AG04450 (cell line): ENCODE data around the gene TEX261. TPM values are rescaled to one million over a fixed set of nuclear protein-coding genes. Genes with fewer than 3 reads are reported as not detected.

Experiments
- CTCF ChIA-PET: fragments of 300-600, 350-600 bp; formaldehyde crosslinking; extraction: SDS; loops from one replicate; lab custom pipeline; 2022; ENCODE audit warnings: antibody characterized with exemption, inconsistent platforms; lab: Charles Lee
- POLR2A ChIA-PET: fragments of 350-600 bp; formaldehyde crosslinking; extraction: SDS; loops from one replicate; lab custom pipeline; 2021; ENCODE audit warnings: antibody characterized with exemption, inconsistent platforms; lab: Yijun Ruan, JAX
- DNase-seq: peaks from one replicate; pipeline ENCODE4 v3.0.0-alpha.2; 2011; ENCODE audit warnings: low read depth, low spot score
- H3K27ac ChIP-seq: one replicate; pipeline ENCODE4 v1.5.1; 2012; ENCODE audit warnings: low read depth, low read length, control low read depth
- H3K27me3 ChIP-seq: one replicate; pipeline ENCODE4 v1.6.0; 2012; ENCODE audit warnings: low read length; ENCODE audit not compliant: control insufficient read depth, insufficient read depth
- H3K4me3 ChIP-seq: 2 replicates; pipeline ENCODE4 v1.5.1; 2011; ENCODE audit warnings: mild to moderate bottlenecking, low read depth, low read length, control low read depth
- H3K9me3 ChIP-seq: 2 replicates; pipeline ENCODE4 v1.5.1; 2012; ENCODE audit warnings: low read length; ENCODE audit not compliant: control insufficient read depth, insufficient read depth
- polyA plus RNA-seq: library from polyadenylated mRNA; depleted of rRNA; stranded (reverse); fragments of >200 nt; gene quantifications from 2 replicates; pipeline ENCODE4 v1.2.3, GENCODE V29; 2011
- TF ChIP-seq, protein P1 (sequence below): IDR thresholded peaks from 2 replicates; pipeline ENCODE4 v1.5.1; 2011; ENCODE audit warnings: low read depth, low read length, control low read depth, inconsistent platforms

TEX261 gene
- polyA plus RNA-seq, 1 experiment: 106 TPM

DNA sequence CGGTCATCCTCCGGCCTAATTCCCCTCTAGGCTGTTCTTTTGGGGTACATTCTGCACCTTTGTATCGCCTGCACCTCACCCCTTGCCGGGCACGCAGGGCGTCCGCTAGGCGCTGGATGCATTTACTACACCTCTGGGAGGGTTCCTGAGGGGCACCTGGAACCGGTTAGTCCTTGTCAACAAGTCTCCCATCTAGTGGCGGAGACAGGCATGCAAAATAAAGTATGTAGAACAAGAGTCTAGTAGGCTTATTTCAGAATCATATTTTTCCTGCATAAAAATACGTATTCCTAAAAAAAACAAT is 705 bp upstream of the TEX261 start:
- Histone ChIP-seq H3K4me3 (peak overlapping the region; percentile 78), H3K9me3 (no peaks in the 10 kb centered on the region; the same call in 1 of the 2 replicates), H3K27ac (no peak overlapping the region), H3K27me3 (no peaks in the 10 kb centered on the region)
- ChIA-PET CTCF (no interaction called here), POLR2A (no interaction called here)
- no peak for DNase-seq
- TF ChIP-seq, protein P1, sequence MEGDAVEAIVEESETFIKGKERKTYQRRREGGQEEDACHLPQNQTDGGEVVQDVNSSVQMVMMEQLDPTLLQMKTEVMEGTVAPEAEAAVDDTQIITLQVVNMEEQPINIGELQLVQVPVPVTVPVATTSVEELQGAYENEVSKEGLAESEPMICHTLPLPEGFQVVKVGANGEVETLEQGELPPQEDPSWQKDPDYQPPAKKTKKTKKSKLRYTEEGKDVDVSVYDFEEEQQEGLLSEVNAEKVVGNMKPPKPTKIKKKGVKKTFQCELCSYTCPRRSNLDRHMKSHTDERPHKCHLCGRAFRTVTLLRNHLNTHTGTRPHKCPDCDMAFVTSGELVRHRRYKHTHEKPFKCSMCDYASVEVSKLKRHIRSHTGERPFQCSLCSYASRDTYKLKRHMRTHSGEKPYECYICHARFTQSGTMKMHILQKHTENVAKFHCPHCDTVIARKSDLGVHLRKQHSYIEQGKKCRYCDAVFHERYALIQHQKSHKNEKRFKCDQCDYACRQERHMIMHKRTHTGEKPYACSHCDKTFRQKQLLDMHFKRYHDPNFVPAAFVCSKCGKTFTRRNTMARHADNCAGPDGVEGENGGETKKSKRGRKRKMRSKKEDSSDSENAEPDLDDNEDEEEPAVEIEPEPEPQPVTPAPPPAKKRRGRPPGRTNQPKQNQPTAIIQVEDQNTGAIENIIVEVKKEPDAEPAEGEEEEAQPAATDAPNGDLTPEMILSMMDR: peak; percentile 38; the same call in 1 of the 2 replicates

DNA sequence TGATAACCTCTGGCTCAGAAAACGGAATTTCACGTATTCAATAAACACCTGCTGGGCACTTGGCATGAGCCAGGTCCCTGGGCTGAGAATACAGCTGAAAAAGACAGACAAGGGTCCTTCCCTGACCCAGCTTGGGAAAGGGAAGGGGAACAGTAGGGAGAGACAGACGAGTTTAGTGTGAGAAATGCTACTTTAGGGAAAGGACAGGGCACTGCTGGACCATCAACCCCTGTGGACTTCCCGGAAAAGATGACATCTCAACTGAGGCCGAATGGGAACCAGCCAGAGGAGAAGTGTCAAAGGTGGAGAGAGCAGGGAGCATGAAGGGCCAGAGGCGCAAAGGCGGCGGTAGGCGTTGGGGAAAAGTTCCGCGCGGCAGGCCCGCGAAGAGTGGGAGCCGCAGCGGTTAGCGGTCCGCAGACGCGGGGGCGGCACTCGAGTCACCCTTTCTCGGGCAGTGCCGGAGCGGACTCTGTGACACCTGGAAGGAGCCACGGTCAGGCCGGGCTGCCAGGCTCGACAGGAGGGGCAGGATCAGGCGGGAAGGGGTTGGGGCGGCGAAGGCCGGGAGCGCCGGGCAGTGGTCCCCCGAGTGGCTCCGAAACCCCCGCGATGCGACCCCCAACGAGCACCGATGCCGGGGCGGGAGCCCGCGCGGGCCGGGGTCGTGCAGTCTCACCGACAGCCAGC is 519 bp downstream of the TEX261 start:
- peak overlapping the region; percentile 78 for H3K4me3 ChIP-seq
- ChIA-PET CTCF (no interaction called here), POLR2A (interaction anchor here (1.5 kb wide), 1 partner anchor 10 kb away, joined by 3 read pairs; no protein-coding TSS in a partner anchor)
- no peaks in the 10 kb centered on the region; the same call in 1 of the 2 replicates for H3K9me3 ChIP-seq
- DNase-seq: no peak
- no peaks in the 10 kb centered on the region for H3K27me3 ChIP-seq
- TF ChIP-seq, protein P1: no peak
- H3K27ac ChIP-seq: no peak overlapping the region

DNA sequence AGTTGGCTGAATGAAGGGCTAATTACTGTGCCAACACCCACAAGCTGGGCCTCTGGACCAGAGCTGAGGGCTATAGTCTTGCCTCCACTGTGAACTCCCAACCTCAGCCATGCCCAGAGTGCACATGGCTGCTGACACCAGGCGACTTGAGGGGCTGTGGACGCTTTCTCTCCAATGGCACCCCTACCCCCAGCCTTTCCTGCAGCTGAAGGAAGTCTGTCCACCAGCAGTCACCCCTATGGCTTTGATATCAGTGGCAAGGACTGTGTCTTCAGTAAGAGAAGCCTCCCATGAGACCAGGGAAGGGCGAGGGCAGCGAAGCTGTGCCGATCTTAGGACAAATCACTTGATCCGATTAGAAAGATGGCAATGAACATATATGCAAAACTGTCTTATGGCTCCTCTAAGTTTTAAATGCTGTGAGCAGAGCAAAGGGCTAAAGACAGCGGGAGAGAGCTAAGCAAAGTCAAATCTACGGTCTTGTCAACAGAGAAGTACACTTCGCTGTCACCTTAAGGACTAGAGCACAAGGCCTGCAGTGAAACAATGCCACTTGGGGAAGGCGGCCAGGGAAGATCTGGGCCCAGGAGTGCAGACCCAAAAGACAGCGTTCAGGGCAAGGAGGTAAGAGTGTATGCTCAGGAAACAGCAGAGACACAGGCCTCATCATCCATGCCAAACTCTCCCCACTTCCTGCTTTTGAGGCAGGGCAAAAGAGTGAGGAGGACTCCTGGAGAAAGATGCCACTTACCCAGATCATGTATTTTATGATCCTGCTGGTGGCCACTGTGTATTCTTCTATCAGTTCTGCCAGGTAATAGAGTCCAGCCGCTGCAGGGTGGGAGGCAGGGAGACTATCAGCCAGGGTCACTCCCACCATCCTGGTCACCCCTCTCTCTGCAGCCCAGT is 1.5 kb downstream of the TEX261 start:
- TF ChIP-seq, protein P1: no peak
- Histone ChIP-seq H3K27ac (no peak overlapping the region), H3K27me3 (no peaks in the 10 kb centered on the region), H3K4me3 (peak overlapping the region; percentile 78), H3K9me3 (no peaks in the 10 kb centered on the region; the same call in 1 of the 2 replicates)
- ChIA-PET CTCF (interaction anchor here (0.6 to 2.8 kb wide), 5 partner anchors 9 to 338 kb away, joined by 3 to 14 read pairs (median 5); partner anchors contain the start of genes ANKRD53 and ZNF638), POLR2A (interaction anchor here (1.5 kb wide), 1 partner anchor 9 kb away, joined by 3 read pairs; no protein-coding TSS in a partner anchor)
- DNase-seq: no peak

DNA sequence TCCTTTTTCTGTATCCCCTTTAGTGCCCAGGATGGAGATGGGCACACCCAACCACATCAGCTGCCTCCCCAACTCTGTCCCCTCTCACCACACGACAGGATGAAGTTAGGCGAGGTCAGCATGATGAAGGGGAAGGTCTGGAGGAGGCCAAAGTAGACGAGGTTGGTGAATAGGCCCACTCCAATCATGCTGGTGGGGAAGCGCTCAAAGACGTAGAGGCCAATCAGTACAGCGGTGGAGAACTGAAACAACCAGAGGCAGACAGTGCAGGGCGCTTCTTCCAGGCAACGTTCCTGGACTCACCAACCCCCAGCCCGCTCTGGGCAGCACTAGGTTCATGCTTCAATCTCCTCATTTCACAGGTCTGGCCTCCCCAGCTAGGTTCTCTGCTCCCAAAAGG is 2.9 kb downstream of the TEX261 start:
- ChIA-PET POLR2A (no interaction called here), CTCF (interaction anchor here (0.6 to 2.8 kb wide), 2 partner anchors 10 to 26 kb away, joined by 3 to 14 read pairs; no protein-coding TSS in a partner anchor)

More for the DNA sequence above, 2.9 kb downstream of the TEX261 start:
- TF ChIP-seq, protein P1: no peak
- no peaks in the 10 kb centered on the region; the same call in 1 of the 2 replicates for H3K9me3 ChIP-seq
- H3K27ac ChIP-seq: no peak overlapping the region
- H3K27me3 ChIP-seq: no peaks in the 10 kb centered on the region
- H3K4me3 ChIP-seq: no peak overlapping the region
- DNase-seq: no peak
